HG03196 (cell line): ENCODE data around the gene CNKSR2.

Source experiments
- ATAC-seq: cut with Tn5 transposase; IDR thresholded peaks from one replicate; pipeline ENCODE4 v1.9.1; 2021; ENCODE audit not compliant: unreplicated experiment

CNKSR2 gene

GRCh38 chrX:21606002-21606401 lies 231.8 kb downstream of the CNKSR2 start:
- ATAC-seq = no peak

DNA sequence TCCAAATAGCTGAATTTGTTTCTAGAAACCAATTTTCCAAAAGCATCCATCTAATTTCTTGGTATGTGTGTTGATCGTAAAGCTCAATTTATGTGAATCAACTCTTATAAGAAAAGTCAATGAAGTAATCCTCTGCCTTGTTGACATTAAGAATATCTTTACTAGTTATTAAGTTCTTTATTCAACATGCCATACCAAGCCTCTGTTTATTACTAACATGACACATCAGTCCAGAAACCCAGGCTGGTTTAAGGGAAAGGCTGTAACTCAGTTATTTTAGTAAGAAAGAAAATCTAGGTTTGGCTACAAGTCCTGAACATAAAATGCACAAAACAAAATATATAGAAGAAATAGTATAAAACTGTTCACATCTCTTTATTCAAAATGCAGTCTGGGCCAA lies 235.9 kb downstream of the CNKSR2 start:
- ATAC-seq = no peak

GRCh38 chrX:21612154-21612553 lies 237.9 kb downstream of the CNKSR2 start:
- no peak for ATAC-seq

DNA sequence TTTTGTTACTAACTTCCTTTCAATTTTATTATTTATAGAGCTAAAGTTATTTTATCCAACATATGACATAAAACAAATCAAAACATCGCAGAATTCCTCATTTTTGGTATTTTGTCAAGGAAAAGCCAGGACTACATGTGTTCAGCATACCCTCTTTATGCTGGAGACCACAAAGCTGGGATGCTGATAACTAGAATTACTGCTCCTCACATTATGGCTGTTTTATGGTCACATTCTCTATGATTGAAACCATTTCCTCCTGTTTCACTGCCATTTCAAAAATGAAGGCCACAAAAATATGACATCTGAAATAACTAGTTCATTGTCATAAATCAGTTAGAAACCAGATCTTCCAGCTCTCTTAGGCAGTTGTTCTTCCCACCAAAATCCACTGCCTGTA lies 242.2 kb downstream of the CNKSR2 start:
- ATAC-seq = no peak

DNA sequence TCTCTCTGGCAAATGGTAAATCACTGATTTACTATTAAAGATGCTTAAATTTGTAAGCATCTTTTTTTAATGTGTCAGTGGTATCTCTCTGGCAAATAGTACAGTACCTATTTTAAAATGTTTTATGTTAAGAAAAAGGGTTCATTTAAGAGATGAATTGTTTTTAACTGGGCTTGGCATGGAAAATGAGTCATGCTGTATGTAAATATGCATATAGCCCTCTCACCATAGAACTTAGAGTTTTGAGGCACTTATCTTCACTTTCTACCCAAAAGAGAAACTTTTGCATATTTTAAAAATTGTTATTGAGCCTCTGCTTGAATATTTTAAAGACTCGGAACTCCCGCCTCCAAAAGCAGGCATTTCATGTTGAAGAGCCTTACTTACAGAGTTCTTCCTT lies 246.0 kb downstream of the CNKSR2 start:
- no peak for ATAC-seq

DNA sequence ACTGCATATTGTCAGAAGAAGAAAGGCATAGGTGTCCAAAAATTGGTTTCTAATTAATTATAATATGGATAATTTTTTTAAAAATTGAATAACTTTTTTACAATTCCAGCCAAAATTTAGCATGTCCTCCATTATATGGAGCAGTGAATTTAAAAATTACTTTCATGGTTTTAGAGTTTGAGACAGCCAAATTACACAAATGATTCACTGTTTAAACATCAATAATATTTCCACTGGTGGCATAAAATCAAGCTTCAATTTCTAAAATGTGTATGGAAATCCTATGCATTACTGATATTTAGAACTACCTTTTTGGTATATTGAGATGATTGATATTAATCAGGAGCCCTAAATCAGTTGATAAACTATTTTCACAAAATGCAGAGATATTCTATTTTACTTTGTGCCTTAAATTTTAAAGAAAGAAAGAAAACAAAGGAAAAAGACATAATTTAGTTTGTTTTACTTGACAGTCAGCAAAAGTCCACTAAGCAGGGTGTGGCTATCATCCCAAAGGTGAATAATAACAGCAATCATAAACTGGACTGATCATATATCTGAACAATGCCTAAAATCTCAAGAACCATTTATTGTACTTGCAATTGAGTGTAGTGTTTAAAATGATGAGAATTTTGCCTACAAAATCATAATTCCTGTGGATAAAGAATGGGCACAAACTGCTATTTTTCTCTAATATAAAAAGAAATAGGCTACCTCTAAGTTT lies 249.7 kb downstream of the CNKSR2 start:
- no peak for ATAC-seq

DNA sequence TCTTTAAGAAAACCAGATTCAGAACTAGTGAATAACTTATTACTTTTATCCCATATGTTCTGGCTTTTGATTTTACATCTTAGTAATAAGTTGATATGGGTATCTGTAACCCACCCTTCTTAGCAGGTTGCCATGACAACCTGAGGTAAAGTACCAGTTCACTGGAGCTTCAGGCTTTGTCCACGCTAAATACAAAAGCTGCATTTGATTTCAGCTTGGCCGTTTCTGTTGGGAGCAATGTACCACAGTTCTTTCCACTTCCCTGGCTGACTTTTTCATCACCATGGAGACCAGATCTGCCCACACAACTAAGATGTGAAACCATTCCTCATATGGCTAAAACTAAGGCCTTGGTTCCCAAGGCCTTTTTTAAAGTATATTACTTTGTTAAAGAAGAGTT lies 257.8 kb downstream of the CNKSR2 start:
- ATAC-seq = no peak

DNA sequence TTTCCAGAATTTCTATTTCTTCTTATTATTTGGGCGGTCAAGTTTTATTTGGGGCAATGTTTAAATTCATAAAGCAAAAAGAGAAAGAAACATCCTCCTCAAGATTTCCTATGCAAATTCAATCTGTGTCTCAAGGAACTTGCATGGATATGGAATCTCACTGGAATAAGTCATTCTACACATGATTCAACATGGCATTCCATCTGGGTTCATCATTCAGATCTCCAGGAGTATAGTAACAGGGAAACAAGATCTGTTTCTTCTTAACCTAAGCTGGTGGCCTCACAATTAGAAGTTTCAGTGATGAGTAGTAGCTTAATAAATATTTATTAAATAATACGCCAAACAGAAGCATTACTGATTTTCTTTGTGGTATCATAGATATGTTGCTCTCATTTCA lies 264.1 kb downstream of the CNKSR2 start:
- no peak for ATAC-seq

- no peak for ATAC-seq
Observed at GRCh38 chrX:21639775-21640174, 265.6 kb downstream of the CNKSR2 start.

DNA sequence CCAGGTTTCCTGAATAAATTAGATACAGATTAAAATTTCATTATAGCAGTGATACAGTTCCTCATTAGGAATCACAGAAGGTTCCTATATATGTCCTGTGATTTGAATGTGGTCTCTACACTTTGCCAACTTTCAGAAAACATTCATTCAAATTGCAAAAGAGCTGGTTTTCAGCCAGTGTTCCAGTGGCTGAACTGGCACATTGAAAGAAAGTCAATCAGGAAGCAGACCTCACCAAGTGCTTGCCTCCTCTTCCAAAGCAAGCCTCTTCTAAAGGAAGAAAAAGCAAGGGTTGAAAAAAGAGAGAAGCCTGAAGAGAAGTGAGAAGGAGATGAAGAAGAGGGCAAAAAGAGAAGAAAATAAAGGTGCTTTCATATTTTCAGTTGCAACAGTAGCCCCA lies 271.2 kb downstream of the CNKSR2 start:
- no peak for ATAC-seq

DNA sequence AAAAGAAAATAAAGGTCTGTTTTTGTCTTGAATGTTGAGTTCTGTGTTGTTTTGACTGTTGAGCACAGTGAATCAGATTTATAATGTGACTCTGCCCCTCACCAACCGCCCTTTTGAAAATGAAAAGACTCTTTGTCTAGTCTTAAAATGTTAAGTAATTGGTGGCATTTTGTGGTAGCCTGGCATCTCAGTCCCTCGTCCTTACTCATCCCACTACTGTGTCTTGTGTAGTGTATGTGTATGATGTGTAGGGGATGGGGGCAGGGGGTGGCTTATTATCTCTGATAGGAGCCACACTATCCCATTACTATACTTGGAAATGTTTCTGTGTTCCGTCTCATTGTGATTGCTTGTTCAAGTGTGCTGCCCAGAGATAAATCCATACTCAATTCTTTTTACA lies 271.7 kb downstream of the CNKSR2 start:
- ATAC-seq = no peak

DNA sequence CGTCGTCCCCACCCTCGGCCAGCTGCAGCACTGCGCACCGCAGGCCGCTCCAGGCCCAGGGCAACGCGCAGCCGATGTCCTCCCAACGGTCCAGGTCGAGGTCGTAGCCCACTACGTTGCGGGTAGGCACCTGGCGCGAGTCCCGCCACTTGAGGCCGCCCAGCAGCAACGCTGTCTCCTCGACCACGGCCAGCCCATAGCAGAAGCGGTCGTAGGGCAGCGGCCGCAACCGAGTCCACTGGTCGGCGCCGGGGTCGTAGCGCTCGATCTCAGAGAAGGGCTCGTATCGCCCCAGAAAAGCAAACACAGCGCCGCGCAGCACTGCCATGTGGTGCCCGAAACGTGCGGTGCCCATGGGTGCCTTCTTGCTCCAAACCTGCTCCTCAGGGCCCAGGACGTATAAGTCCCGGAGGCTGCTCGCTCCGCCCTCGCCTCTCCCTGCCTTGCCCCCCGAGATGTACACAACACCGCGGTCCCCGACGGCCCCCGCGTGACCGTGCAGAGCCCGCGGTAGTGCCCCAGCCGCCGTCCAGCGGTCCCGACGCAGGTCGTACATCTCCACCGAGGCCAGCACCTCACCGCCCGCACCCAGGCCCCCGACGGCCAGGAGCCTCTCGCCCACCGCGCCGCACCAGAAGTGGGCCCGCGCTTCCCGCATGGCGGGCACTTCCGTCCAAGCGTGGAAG lies 281.8 kb downstream of the CNKSR2 start:
- no peak for ATAC-seq

DNA sequence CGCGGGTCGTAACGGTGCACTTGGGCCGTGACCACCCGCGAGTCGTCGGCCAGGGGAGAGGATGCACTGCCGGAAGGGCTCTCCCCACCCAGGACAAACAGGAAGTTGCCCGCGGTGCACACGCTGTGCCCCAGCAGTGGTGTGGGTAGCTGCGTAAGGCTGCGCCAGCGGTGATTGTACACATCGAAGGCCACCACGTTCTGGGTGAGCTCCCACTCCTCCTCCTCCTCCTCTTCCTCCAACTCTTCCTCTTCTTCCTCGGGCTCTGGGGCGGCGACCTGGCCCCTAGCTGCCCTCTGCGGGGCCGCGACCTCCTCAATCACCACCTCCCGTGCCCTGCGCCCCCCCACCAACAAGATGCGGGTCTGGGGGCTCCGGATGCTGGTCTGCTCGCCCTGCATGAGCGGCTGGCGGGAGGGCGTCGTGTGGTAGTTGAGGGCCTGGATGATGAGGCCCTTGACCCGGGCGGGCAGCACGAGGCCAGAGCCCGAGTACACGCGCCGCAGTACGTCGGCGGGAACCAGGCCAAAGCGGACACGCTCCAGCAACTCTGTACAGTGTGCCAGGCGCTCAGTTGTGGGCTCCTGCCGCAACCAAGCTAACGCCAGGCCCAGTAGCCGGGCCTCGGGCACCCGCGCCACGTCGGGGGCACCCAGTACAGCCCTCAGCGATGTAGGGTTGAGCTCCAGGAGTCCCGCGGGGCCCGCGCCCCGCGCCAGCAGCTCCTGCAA lies 282.5 kb downstream of the CNKSR2 start:
- ATAC-seq = no peak

DNA sequence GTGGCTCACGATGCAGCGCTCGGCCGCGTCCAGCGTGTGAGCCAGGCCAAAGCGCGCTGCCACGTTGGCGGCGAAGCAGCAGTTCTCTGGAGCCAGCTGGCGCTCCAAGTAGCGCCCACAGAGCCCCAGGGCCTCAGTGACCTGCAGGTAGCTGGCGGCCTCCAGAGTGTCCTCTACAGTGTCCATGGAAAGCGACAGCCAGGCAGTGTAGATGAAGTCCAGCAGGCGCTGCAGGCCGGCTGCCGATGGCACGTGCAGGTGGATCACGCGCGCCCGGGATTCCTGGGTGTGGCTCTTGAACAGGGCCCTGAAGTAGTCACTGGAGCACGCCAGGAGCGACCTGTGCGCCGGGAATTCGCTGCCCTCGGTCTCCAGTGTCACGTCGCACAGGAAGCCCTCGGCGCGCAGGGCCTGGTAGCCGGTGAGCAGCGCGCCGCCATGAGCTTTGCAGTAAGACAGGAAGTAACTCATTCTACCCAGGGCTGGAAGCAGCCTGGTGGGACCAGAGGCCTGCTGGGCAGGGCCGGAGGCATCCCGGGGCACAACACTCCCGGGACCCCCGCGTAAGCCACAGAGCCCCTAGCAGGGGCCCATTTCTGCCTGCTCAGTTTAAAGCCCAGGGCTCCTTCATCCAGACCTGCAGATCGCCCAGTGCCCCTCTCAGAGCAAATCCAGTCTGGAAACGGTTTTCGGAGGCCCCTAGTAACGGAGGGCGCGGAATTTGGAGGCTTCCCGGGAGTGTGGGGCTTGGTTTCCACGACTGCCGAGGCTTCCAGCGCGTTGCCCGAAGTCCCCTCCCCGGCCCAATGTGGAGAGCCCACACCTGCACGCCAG lies 283.3 kb downstream of the CNKSR2 start:
- no peak for ATAC-seq

DNA sequence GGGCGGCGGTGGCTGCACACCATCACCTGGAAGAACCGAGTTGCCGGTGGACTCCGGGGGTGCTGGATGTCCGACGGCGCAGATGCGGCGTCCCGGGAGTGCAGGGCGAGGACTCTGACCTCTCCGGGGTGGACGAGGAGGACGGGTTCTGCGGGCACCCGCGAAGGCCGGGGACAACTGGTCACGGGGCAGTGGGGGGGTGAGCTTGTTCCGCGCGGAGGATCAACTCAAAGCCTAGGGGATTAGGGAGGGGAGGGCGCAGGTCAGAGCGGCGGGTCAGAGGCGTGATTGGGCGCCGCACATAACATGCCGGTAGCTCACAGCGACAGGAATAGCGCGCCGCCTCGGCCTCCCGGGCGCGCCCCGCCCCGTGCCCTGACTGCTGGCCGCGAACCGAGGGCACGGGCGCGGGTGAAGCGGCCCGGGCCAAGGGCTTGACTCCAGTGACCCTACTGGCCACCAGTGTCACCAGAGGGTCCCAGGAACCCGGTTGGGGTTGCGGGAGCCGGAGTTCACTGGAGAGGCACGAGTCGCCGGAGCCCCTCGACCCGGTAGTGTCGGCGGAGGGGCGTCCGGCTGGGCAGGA lies 284.0 kb downstream of the CNKSR2 start, which contains the start of gene KLHL34:
Gene KLHL34 (minus strand): TSS at position 179 of the 586 bp plus-strand sequence. CDS start 542 bp downstream, outside the sequence.
- ATAC-seq = no peak

- no peak for ATAC-seq
Observed at GRCh38 chrX:21658746-21659145, 284.5 kb downstream of the CNKSR2 start.

- ATAC-seq = no peak
Observed at GRCh38 chrX:21659320-21659719, 285.1 kb downstream of the CNKSR2 start.

GRCh38 chrX:21660156-21660555 lies 285.9 kb downstream of the CNKSR2 start:
- no peak for ATAC-seq

DNA sequence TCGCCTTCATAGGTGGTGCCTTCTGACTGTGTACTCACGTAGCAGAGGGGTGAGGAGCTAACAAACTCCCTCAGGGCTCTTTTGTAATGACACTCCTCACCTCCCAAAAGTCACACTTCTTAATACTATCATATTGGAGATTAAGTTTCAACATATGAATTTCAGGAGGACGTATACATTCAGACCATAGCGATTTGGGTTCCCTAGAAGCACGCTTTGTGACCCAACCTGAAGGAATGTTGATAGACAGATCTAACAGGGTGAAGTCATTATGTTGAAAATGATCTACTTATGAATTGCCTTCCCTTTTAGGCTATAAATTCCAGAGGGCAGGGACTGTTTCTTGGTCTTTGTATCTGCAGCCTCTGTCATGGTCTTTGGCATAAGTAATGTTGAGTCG lies 287.1 kb downstream of the CNKSR2 start:
- no peak for ATAC-seq

- no peak for ATAC-seq
Observed at GRCh38 chrX:21662761-21663160, 288.5 kb downstream of the CNKSR2 start.

- ATAC-seq = no peak
Observed at GRCh38 chrX:21666252-21666651, 292.0 kb downstream of the CNKSR2 start.
